Measurements from ENCODE around the gene GGN. TPM values are rescaled to one million over a fixed set of nuclear protein-coding genes. Genes with fewer than 3 reads are reported as not detected.
"Not testable (repeated sequence)": the region's sequence is repeated elsewhere in the genome, so short reads cannot be mapped to it uniquely, and the experiment has no call there.

Gene GGN
- total RNA-seq, 1 donor from 2014 or later: 46.9 TPM

DNA sequence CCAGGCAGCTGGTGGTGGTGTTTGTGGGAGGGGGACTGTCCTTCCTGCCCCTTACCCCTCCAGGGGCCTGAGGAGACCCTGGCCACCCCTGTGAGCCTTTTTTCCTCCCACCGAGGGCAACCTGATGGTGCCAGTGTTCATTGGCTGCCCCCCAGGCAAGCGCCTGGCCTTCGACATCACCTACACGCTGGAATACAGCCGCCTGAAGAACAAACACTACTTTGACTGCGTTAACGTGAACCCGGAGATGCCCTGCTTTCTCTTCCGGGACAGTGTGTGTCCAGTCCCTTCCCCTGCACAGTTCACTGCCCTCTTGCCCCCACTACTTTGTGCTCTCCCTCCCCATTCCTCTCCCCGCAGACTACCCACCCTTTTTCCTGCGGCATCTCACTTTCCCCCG, 20.8 kb downstream of the GGN start:
- Histone ChIP-seq H3K36me3 (no peaks in the 10 kb centered on the region), H3K27me3 (no peaks in the 10 kb centered on the region), H3K4me1 (peaks cover 0 to 6% of the 10 kb centered on the region in 2 donors), H3K27ac (no peak overlapping the region), H3K9me3 (no peaks in the 10 kb centered on the region), H3K4me3 (no peak overlapping the region)
- TF ChIP-seq, protein P1, sequence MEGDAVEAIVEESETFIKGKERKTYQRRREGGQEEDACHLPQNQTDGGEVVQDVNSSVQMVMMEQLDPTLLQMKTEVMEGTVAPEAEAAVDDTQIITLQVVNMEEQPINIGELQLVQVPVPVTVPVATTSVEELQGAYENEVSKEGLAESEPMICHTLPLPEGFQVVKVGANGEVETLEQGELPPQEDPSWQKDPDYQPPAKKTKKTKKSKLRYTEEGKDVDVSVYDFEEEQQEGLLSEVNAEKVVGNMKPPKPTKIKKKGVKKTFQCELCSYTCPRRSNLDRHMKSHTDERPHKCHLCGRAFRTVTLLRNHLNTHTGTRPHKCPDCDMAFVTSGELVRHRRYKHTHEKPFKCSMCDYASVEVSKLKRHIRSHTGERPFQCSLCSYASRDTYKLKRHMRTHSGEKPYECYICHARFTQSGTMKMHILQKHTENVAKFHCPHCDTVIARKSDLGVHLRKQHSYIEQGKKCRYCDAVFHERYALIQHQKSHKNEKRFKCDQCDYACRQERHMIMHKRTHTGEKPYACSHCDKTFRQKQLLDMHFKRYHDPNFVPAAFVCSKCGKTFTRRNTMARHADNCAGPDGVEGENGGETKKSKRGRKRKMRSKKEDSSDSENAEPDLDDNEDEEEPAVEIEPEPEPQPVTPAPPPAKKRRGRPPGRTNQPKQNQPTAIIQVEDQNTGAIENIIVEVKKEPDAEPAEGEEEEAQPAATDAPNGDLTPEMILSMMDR (IDR thresholded peaks at IDR 0.05): no peak
- no peak for DNase-seq (ENCODE audit: low spot score in 2 of 2)
- intact Hi-C loops (cut with DNase I): no loop called here

DNA sequence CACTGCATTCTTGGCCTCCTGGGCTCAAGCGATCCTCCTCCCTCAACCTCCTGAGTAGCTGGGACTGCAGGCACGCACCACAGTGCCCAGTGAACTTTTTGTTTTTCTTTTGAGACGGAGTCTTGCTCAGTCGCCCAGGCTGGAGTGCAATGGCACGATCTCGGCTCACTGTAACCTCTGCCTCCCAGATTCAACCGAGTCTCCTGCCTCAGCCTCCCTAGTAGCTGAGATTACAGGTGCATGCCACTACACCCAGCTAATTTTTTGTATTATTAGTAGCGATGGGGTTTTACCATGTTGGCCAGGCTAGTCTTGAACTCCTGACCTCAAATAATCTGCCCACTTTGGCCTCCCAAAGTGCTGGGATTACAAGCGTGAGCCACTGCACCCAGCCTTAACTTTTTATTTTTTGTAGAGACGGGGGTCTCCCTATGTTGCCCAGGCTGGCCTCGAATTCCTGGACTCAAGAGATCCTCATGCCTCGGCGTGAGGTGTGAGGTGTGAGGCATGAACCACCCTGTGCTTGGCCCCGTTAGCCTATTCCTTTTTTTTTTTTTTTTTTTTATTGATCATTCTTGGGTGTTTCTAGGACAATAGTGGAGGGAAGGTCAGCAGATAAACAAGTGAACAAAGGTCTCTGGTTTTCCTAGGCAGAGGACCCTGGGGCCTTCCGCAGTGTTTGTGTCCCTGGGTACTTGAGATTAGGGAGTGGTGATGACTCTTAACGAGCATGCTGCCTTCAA, 24.7 kb downstream of the GGN start:
- DNase-seq (ENCODE audit: low spot score in 2 of 2); intact Hi-C loops (cut with DNase I); H3K27me3 ChIP-seq; H3K27ac ChIP-seq; H3K36me3 ChIP-seq; H3K9me3 ChIP-seq: not testable (repeated sequence)
- peaks cover 0 to 12% of the 10 kb centered on the region in 2 donors for H3K4me1 ChIP-seq
- H3K4me3 ChIP-seq: peak overlapping the region in 1 of 2 donors; percentile 77

DNA sequence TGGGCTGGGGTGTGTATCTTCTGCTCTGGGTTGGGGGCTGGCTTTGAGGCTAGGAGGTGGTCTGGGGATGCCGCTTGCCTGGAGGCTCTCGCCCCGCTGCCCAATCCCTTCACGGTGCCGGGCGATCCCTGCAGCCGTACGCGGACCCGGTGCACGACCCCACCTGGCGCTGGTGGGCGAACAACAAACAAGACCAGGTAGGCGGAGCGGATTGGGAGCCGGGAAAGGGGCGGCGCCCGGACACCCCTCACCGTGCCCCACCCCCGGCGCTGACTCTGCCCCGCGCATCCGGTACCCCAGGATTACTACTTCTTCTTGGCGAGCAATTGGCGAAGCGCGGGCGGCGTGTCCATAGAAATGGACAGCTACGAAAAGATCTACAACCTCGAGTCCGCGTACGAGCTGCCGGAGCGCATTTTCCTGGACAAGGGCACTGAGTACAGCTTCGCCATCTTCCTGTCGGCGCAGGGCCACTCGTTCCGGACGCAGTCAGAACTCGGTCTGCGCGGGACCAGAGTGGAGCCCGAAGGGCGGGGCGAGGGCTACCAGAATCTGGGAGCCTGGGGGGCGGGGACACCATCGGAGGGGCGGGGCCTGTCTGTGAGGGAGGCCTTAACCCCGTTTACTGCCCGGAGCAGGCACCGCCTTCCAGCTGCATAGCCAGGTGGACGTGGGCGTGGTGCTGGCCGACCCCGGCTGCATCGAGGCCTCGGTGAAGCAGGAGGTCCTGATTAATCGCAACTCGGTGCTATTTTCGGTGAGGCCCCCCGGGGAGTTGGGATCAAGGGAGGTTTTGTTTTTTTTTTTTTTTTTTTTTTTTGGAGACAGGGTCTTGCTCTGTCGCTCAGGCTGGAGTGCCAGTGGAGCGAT, 25.5 kb downstream of the GGN start:
- Histone ChIP-seq H3K4me3 (peak overlapping the region; percentile 49 to 77), H3K27ac (peak overlapping the region in 1 of 2 donors; percentile 2), H3K27me3 (no peaks in the 10 kb centered on the region), H3K4me1 (peaks cover 0 to 12% of the 10 kb centered on the region in 2 donors), H3K36me3 (no peaks in the 10 kb centered on the region), H3K9me3 (no peaks in the 10 kb centered on the region)
- TF ChIP-seq, protein P1 (IDR thresholded peaks at IDR 0.05): no peak
- DNase-seq (ENCODE audit: low spot score in 2 of 2): peak; percentile 39 to 86
- intact Hi-C loops (cut with DNase I): no loop called here

DNA sequence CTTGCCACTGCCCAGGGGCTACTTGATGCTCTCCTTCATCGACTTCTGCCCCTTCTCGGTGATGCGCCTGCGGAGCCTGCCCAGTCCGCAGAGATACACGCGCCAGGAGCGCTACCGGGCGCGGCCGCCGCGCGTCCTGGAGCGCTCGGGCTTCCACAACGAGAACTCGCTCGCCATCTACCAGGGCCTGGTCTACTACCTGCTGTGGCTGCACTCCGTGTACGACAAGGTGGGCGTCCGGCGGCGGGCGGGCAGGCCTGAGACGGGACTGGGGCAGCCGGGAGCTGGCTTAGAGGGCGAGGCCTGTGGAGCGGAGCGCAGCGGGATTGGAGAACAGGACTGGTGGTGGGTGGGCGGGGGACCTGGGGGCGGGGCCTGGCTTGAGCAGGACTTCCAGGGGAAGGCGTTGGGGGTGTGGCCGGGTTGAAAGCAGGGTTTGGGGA, 26.2 kb downstream of the GGN start:
- H3K4me1 ChIP-seq: peaks cover 0 to 12% of the 10 kb centered on the region in 2 donors
- H3K27ac ChIP-seq: no peak overlapping the region
- peak in 1 of 2 donors; percentile 78 for DNase-seq (ENCODE audit: low spot score in 2 of 2)
- TF ChIP-seq, protein P1 (IDR thresholded peaks at IDR 0.05): peak in 1 of 3 experiments; percentile 8
- intact Hi-C loops (cut with DNase I): no loop called here
- H3K9me3 ChIP-seq: no peaks in the 10 kb centered on the region
- no peaks in the 10 kb centered on the region for H3K27me3 ChIP-seq
- peak overlapping the region; percentile 49 to 77 for H3K4me3 ChIP-seq
- no peaks in the 10 kb centered on the region for H3K36me3 ChIP-seq

DNA sequence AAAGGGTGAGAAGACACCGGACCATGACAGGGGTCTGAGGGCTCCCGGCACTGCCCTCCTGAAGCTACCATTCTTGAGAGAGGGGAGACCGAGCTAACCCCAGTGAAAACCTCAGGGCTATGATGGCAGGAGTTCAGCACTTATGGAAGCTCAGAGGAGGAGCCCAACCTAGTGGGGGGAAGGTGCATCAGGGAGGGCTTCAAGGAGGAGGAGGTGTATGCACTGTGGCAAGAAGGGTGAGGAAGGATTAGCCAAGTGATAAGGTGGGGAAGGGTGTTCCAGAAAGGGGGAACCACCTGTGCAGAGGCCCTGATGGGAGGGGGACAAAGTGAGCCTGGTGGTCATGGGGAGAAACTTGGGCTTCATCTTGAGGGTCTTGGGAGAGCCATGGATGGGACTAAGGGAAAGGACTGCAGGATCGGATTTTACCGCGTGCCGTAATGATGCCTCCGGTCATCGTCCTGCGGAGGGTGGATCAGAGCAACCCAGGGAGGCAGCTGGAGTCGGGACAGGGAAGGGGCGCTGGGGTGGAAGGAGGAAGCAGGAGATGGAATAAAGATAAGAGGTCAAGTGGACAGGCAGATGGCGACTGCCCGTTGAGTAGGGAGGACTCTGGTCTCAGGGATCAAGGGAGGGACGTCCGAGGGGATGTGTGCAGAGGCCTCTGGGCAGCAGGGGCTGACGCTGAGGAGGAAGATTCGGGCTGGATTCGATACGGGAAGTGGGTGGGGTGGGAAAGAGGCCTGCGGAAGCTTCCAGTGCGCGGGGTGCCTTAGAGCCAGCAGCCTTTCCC, 26.8 kb downstream of the GGN start:
- Histone ChIP-seq H3K4me3 (peak overlapping the region; percentile 49 to 77), H3K9me3 (no peaks in the 10 kb centered on the region), H3K27ac (no peak overlapping the region), H3K27me3 (no peaks in the 10 kb centered on the region), H3K4me1 (peaks cover 0 to 12% of the 10 kb centered on the region in 2 donors), H3K36me3 (no peaks in the 10 kb centered on the region)
- intact Hi-C loops (cut with DNase I): no loop called here
- no peak for DNase-seq (ENCODE audit: low spot score in 2 of 2)
- TF ChIP-seq, protein P1 (IDR thresholded peaks at IDR 0.05): no peak
